SK-N-SH treated with all-trans-retinoic acid at 6 μM for 48 hours (cell line): ENCODE results near the gene WDR7.

Experiments
- ATAC-seq: fragments of 200-7000 bp; cut with Tn5 transposase; 3 replicates; pipeline ENCODE4 v1.9.1; 2020; ENCODE audit warnings: mild to moderate bottlenecking, moderate library complexity
- CSDC2 ChIP-seq: fragments of 250-450 bp; sonication (Bioruptor Pico); IDR thresholded peaks from 2 replicates; pipeline ENCODE4 v1.5.0; 2020; ENCODE audit warnings: mild to moderate bottlenecking, moderate library complexity
- OSR1 ChIP-seq: fragments of 250-450 bp; sonication (Bioruptor Pico); IDR thresholded peaks from 2 replicates; pipeline ENCODE4 v1.8.0; 2022; ENCODE audit warnings: moderate library complexity, mild to moderate bottlenecking, inconsistent platforms
- PPARA ChIP-seq: fragments of 250-450 bp; sonication (Bioruptor Pico); IDR thresholded peaks from 2 replicates; pipeline ENCODE4 v1.5.0; 2020; ENCODE audit warnings: mild to moderate bottlenecking, borderline replicate concordance
- RARB ChIP-seq: fragments of 250-450 bp; sonication (Bioruptor Pico); IDR thresholded peaks from 2 replicates; pipeline ENCODE4 v1.8.0; 2021; ENCODE audit warnings: mild to moderate bottlenecking, moderate library complexity
- TCF4 ChIP-seq: fragments of 250-450 bp; sonication (Bioruptor Pico); IDR thresholded peaks from 2 replicates; pipeline ENCODE4 v1.8.0; 2021; ENCODE audit warnings: mild to moderate bottlenecking, moderate library complexity, borderline replicate concordance
- TOX ChIP-seq: fragments of 250-450 bp; sonication (Bioruptor Pico); IDR thresholded peaks from 2 replicates; pipeline ENCODE4 v1.8.0; 2021; ENCODE audit warnings: mild to moderate bottlenecking, moderate library complexity, borderline replicate concordance
- TSHZ2 ChIP-seq: fragments of 250-450 bp; sonication (Bioruptor Pico); IDR thresholded peaks from 2 replicates; pipeline ENCODE4 v1.5.0; 2020; ENCODE audit warnings: mild to moderate bottlenecking, moderate library complexity
- ZC3H10 ChIP-seq: fragments of 250-450 bp; sonication (Bioruptor Pico); IDR thresholded peaks from 2 replicates; pipeline ENCODE4 v1.5.1; 2021; ENCODE audit warnings: mild to moderate bottlenecking, moderate library complexity
- ZFP3 ChIP-seq: fragments of 250-450 bp; sonication (Bioruptor Pico); IDR thresholded peaks from 2 replicates; pipeline ENCODE4 v1.5.0; 2020; ENCODE audit warnings: mild to moderate bottlenecking, moderate library complexity
- ZNF565 ChIP-seq: fragments of 450-650 bp; formaldehyde crosslinking; conservative IDR thresholded peaks from 2 replicates; pipeline ENCODE4 v1.5.0; 2020; ENCODE audit warnings: low read depth, mild to moderate bottlenecking, moderate library complexity
- ZNF8 ChIP-seq: fragments of 450-650 bp; formaldehyde crosslinking; IDR thresholded peaks from 2 replicates; pipeline ENCODE4 v1.5.0; 2020; ENCODE audit warnings: mild to moderate bottlenecking, moderate library complexity
- TF ChIP-seq, protein P1 (sequence below): fragments of 250-450 bp; sonication (Bioruptor Pico); IDR thresholded peaks from 2 replicates; pipeline ENCODE4 v1.5.1; 2021; ENCODE audit warnings: mild to moderate bottlenecking, moderate library complexity

Gene WDR7

GRCh38 chr18:57085371-57085770, 434.2 kb downstream of the WDR7 start (continued):
- TF ChIP-seq TCF4 (no peak), ZC3H10 (no peak)

DNA sequence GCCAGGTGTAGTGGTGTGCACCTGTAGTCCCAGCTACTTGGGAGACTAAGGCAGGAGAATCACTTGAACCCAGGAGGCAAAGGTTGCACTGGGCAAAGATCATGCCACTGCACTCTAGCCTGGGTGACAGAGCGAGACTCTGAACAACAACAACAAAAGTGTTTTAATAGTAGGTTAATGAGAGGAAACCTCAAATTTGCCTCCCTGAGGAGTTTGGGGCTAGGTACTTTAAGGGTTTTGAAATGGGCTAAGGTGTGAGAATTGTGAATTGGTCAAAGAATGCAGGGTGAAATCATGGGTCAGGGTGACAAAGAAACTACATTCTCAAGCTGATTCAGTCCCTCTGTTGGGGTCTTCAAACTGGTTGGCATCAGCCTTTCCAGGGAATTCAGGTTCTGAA, 435.0 kb downstream of the WDR7 start:
- no peak for ATAC-seq
- no peak for TF ChIP-seq TSHZ2 (CRISPR knock-in tag)
- TF ChIP-seq CSDC2, result no peak
- no peak for TF ChIP-seq ZNF565 (CRISPR knock-in tag)
- no peak for TF ChIP-seq PPARA (CRISPR knock-in tag)
- no peak for TF ChIP-seq TOX (CRISPR knock-in tag)
- TF ChIP-seq, protein P1, sequence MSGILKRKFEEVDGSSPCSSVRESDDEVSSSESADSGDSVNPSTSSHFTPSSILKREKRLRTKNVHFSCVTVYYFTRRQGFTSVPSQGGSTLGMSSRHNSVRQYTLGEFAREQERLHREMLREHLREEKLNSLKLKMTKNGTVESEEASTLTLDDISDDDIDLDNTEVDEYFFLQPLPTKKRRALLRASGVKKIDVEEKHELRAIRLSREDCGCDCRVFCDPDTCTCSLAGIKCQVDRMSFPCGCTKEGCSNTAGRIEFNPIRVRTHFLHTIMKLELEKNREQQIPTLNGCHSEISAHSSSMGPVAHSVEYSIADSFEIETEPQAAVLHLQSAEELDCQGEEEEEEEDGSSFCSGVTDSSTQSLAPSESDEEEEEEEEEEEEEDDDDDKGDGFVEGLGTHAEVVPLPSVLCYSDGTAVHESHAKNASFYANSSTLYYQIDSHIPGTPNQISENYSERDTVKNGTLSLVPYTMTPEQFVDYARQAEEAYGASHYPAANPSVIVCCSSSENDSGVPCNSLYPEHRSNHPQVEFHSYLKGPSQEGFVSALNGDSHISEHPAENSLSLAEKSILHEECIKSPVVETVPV (CRISPR knock-in tag), result no peak
- TF ChIP-seq ZNF8 (CRISPR knock-in tag), result no peak
- TF ChIP-seq ZFP3 (CRISPR knock-in tag), result no peak
- no peak for TF ChIP-seq TCF4
- no peak for TF ChIP-seq OSR1
- no peak for TF ChIP-seq RARB (CRISPR knock-in tag)
- TF ChIP-seq ZC3H10, result no peak
